Measurements from ENCODE around the gene ZNF236.
A peak's percentile ranks its signal among the peaks of the same experiment; 100 is the strongest.

GRCh38 chr18:76822506-76823160 is at the start of gene ZNF236:
- no peak for TF ChIP-seq CTCF (IDR thresholded peaks at IDR 0.05 in 2 of 3, conservative IDR thresholded peaks at IDR 0.05 in 1 of 3; ENCODE audit: control insufficient read depth in 2 of 3, extremely low read depth in 1 of 3, insufficient read depth in 1 of 3, low read depth in 3 of 3, low read length in 3 of 3)
- TF ChIP-seq CEBPB (IDR thresholded peaks at IDR 0.05; ENCODE audit: borderline replicate concordance in 1 of 2, low read depth in 2 of 2, low read length in 2 of 2): no peak
- TF ChIP-seq POLR2AphosphoS5 (IDR thresholded peaks at IDR 0.05; ENCODE audit: low read length): peak; percentile 71; the same call in 1 of the 2 replicates
- no peak for TF ChIP-seq PKNOX1 (IDR thresholded peaks at IDR 0.05)
- TF ChIP-seq ZBTB33 (IDR thresholded peaks at IDR 0.05): no peak
- no peak for TF ChIP-seq NRF1 (conservative IDR thresholded peaks at IDR 0.05; ENCODE audit: low read depth, low read length)
- no peak for TF ChIP-seq PRDM15 (CRISPR knock-in tag; IDR thresholded peaks at IDR 0.05)
- peak; percentile 95; the same call in 1 of the 2 replicates for TF ChIP-seq ASH2L (IDR thresholded peaks at IDR 0.05; ENCODE audit: borderline replicate concordance, low read depth)
- TF ChIP-seq SKIL (IDR thresholded peaks at IDR 0.05; ENCODE audit: low read depth, poor library complexity, severe bottlenecking): no peak
- 0 out of 2 replicates have a peak, but pooled peaks have one; percentile 6 for TF ChIP-seq PAX5 (IDR thresholded peaks at IDR 0.05; ENCODE audit: borderline replicate concordance, low read depth, low read length)
- TF ChIP-seq EZH2 (IDR thresholded peaks at IDR 0.05; ENCODE audit: borderline replicate concordance, control insufficient read depth, low read depth, low read length): no peak
- TF ChIP-seq POLR2A (IDR thresholded peaks at IDR 0.05; ENCODE audit: low read depth, low read length): peak; percentile 76
- no peak for TF ChIP-seq CHD1 (IDR thresholded peaks at IDR 0.05; ENCODE audit: low read depth, low read length)
